ENCODE results near the gene SLCO2B1.

- no peak for TF ChIP-seq EZH2 (IDR thresholded peaks at IDR 0.05; ENCODE audit: insufficient read depth, poor library complexity, severe bottlenecking)
- no peak for TF ChIP-seq EZH2phosphoT487 (IDR thresholded peaks at IDR 0.05; ENCODE audit: insufficient read depth, low read depth)
Measured at GRCh38 chr11:75163921-75164849, 13.3 kb downstream of the SLCO2B1 start.
